GM18517 (cell line): ENCODE measurements around the gene USP2.

Experiments
- ATAC-seq: cut with Tn5 transposase; IDR thresholded peaks from one replicate; pipeline ENCODE4 v1.9.1; 2021; ENCODE audit warnings: mild to moderate bottlenecking, moderate library complexity; ENCODE audit not compliant: unreplicated experiment

USP2 gene

DNA sequence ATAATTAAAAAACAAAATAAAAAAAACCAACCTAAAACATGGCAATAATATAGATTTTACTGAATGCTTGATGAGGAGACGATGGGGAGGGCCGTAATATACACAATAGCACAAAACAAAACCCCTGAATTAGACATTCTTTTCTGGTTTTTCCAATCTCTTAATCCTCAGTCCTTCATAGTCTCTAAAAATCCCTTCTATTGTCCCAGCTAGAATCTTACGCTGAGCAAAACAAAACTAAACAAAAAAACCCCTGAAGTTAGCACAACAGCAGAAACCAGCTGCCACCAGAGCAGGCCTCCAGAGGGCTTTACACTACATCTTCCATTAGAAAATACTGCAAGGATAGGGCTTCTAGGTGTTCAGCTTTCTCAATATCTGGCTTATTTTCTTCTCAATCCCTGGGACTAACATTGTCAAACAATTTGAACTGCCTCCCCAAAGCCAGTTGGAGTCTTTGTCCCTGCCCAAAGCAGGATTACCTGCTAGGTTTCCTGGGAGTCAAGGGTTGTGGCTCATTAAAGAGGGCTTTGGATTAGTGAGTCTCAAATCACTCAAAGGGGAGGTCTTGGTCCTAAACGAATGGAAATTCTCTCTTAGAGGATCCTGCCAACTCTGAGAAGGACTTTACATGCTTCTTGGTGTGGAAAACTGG lies 49.3 kb downstream of the USP2 start:
- no peak for ATAC-seq

DNA sequence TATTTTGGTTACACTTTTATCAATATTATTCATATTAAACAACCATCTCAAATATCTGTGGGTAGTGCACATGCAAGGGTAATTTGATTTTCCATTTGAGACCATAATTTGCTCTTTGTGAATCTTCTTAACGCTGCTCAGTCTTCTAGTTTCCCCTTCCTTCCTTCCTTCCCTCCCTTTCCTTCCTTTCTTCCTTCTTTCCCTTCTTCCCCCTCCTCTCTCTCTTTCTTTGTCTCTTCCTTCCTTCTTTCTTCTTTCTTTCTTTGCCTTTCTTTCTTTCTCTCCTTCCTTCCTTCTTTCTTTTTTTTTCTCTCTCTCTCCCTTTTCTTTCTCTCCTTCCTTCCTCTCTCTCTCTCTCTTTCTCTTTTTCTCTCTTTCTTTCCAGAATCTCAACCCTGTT lies 51.3 kb downstream of the USP2 start:
- ATAC-seq, result no peak

DNA sequence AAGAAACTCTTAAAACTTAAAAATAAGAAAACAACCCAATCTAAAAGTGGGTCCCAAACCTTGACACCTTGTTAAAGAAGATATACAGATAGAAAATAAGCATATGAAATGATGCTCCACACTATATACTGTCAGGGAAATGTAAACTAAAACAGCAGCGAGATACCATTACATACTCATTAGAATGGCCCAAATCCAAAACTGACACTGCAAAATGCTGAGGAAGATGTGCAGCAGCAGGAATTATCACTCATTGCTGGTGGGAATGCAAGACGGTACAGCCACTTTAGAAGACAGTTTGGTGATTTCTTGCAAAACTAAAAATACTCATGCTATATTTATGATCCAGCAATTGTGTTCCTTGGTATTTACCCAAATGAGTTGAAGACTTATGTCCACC lies 52.2 kb downstream of the USP2 start:
- no peak for ATAC-seq

DNA sequence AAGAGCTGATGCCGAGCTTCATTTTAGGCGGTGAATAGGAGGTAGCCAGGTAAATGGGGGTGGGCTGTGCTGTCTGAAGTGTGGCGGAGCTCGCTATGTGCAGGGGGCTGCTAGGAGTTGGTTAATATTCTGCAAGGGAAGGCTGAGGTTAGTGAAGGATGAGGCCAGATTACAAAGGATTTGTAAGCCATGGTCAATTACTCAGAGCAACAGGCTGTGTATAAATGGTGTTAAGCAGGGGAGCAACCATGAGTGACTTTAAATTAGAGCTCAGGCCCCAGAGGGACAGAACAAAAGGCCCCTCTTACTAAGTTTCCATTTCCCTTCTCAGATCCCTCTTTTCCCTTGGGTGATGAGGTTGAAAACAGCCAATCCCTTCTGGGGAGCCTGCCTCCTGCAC lies 57.3 kb downstream of the USP2 start:
- no peak for ATAC-seq

DNA sequence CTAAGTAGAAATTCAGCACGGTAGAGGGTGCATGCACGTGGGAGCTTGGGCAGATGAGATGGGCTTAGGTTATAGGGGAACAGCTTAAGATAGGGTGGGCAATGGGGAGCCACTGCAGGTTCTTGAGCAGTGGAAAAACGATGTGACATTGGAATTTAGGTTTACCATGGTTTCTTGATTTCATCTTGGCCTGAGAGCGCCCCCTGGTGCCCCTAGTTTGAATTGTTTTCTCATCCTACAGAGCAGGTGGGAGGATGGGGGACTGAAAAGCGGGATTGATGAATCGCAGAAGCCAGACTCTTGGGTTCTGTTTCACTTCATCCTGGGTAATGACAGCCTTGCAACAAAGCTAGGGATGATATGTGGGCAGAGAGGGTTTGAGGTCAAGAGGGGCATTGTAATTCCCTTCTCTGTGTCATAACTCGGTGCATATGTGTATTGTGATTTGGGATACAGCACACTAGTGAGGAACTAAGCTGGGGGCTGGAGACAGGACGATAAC lies 57.9 kb downstream of the USP2 start:
- ATAC-seq, result no peak

DNA sequence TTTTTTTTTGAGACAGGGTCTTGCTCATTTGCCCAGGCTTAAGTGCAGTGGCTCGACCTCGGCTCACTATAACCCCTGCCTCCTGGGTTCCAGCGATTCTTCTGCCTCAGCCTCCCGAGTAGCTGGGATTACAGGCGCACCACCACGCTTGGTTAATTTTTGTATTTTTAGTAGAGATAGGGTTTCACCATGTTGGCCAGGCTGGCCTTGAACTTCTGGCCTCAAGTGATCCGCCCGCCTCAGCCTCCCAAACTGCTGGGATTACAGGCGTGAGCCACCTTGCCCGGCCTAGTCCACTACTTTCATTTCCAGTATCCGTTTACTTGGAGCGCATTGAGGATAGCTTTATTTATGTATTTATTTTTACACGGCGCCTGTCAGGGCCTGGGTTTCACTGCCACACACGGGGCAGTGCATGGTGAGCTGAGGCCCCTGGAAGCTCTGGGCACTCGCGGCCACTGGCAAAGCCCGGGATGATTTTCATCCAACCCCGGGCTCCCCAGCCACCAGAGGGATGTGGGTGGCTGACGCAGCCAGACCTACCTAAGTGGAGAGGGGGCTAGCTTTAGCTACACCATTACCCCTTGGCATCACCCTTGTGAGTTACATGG lies 58.5 kb downstream of the USP2 start:
- ATAC-seq, result no peak

DNA sequence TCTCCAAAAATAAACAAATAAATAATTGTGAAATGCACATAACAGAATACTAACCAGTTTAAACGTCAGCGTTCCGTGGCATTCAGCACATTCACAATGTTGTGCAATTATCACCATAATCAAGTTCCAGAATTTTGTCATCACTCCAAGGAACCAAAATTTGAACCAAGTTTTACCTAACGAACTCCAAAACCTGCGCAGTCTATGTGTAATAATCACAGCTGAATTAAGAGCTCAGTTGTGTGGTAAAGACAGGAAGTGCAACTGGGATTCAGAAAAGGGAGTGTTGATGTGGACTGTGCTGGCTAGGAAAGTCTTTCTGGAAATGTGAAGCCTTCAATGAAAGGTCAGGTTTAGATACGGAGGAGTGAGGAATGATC lies 59.1 kb downstream of the USP2 start:
- no peak for ATAC-seq

DNA sequence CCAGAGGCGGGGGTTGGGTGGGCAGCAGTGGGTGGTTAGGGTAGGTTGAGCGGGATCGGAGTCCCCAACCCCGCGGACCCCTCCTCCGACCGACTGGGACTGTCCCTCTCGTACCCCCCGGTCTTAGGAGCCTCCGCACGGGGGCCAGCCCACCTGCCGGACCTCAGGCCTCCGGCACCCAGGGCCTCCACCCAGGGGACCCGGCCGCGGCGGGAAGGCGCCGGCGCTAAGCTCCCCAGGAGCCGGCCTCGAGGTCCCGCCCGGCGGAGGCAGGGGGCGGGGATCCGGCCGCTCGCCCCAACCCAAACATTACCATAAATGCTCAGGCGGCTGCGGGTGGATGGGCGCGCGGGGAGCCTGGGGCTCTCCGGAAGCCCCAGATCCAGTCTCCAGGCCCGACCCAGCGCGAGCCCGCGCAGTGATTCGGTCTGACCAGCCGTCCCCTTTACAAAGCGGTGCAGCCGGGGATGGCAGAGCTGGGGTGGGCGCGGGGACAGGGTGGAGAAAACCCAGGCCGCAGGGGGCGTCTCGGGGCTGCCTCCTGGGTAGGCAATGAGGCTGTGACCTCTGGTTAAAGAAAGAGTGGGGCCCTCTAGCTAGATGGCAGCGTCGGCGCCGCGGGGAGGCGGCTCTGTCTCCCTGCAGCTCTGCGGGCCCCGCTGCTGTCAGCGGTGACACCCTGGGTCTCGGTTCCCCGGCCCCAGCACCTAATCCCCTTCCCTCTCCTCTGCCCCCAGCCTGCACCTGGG lies 60.5 kb downstream of the USP2 start:
- ATAC-seq, result no peak

DNA sequence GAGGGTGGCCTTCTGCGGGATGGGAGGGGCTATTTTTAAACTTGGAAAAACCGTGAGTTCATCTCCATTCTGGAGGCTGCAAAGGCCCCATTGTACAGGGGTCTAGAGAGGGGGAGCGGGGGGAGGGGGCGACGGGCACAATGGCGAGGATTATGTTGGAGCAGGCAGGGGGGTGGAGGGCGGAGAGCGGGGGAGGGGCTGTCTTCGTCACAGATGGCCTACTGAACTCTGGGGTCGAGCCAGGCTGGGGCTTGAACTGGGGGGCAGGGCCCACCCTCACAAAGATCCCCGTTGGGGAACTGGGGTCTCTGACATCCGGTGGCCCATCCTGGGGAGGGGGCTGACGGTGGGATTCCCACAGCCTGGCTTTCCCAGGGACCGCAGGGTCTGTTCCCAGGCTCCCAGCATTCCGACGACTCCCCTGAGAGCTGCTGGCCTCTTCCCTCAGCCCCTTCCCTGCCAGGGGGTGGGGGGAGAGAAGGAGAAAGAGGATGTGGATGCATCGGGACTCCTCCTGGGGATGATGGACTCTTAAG lies 61.2 kb downstream of the USP2 start:
- ATAC-seq, result no peak

DNA sequence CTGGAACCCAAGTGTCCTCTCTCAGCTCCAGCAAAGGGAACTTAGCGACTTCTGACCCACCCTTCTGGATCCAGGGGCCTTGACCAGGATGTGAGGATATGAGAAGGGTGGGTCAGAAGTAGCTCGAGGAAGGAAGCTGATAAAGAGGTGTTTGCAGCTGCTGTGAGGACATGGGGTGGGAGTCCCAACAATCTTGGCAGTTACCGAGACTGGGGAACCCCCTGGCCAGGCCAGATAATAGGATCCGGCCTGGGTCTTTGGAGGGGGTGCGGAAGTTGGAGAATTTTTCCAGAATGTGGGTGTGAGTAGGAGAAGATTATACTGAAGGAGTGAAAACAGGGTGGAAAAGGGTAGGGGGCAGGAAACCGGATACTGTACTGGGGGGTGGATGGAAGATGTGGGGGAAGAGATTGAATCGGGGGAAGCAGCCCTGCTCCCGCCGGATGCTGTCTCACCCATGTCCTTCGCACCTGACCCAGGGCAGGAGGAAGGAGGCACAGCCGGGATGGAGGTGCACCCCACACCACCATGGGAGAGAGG lies 61.7 kb downstream of the USP2 start:
- no peak for ATAC-seq

DNA sequence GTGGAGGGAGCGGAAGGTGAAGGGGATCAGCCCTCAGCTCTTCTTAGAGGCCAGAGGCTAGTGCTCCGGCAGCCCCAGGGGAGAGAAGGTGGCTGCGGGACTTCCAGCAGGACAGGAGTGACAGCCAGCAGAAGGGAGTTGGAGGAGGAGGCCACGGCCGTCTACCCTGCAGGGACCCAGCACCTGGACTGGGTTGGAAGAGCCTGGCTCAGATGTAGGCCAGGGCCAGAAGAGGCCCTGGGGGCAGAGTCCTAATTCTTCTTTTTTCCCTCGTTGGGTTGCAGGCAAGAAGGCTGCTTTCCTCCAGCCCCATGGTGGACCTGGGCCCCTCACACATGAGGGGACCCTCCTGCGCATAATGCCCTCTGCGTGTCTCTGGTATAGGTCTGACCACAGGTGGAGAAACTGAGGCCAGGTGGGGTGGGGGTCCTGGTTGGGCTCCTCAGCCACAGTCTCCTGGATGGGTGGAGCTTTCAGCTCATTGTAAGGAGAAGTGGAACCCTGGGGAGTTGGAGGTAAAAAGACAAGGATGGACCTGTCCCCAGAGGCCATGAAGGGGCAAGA lies 62.3 kb downstream of the USP2 start:
- no peak for ATAC-seq

DNA sequence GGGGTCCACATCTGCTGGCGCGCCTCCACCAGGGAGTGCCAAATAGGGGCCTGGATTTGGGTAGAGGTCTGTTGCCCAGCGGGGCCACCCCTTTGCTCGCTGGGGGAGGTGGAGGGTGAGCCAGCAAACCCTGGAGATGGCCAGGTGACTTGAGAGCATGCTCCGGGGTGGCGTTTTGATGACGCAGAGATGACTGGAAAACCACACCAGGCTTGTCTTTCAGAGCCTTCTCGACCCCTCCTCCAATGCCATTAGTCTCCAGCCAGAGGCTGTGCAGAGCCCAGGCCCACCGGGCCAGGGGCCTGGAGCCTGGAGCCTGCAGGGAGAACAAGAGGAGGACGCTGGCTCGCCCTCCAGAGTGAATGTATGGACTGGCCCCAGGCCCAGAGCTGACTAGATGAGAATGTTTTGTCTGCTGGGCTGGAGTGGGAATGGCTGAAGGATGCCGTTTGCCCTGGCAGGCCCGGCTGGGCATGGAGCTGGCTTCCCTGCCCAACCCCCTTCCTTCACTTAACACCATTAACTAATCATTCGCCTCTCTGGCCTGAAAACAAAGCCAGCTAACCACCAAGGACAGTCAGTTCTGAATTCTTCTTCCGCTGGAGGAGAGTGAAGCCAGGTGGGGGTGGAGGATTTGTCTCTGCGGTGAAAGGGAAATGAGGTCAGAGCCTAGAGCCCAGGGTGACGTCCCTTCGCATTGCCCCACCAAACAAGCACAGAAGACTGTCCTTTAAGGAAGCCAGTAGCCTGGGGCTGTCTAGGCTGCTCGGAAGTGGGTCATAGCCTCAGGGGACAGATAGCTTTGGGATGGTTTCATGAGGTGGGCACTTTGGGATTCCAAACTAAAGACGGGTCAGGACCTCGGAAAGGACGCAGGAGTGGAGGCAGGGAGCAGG lies 63.0 kb downstream of the USP2 start:
- no peak for ATAC-seq

DNA sequence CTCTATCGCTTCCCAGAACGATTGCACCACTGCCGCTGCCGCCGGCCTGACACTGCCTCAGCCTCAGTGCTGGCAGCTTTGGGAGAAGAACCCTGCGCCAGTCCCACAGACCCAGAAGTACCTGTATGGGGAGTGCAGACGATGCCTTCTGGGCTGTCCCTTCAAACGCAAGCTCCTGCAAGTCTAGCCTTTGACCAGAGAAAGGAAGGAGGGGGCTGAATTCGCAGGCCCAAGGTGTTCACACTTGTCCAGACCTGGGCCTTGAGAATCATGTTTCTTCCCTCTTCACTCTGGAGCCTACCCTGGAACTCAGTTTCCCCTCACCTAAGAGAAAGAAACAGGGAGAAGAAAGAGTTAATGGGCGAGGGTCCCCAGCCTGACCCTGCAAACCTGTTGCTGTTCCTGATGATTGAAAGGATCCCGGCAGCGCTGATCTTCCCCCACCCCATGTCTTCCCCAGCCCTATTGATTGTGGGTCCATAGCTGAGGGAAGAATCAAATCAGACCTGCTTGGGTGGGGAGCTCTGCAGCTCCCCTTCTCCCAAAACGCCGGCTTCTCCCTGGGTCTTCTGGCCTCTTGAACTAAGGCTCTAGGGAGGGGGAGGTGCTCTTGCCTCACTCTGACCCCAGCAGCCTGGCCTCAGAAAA lies 63.8 kb downstream of the USP2 start:
- no peak for ATAC-seq

DNA sequence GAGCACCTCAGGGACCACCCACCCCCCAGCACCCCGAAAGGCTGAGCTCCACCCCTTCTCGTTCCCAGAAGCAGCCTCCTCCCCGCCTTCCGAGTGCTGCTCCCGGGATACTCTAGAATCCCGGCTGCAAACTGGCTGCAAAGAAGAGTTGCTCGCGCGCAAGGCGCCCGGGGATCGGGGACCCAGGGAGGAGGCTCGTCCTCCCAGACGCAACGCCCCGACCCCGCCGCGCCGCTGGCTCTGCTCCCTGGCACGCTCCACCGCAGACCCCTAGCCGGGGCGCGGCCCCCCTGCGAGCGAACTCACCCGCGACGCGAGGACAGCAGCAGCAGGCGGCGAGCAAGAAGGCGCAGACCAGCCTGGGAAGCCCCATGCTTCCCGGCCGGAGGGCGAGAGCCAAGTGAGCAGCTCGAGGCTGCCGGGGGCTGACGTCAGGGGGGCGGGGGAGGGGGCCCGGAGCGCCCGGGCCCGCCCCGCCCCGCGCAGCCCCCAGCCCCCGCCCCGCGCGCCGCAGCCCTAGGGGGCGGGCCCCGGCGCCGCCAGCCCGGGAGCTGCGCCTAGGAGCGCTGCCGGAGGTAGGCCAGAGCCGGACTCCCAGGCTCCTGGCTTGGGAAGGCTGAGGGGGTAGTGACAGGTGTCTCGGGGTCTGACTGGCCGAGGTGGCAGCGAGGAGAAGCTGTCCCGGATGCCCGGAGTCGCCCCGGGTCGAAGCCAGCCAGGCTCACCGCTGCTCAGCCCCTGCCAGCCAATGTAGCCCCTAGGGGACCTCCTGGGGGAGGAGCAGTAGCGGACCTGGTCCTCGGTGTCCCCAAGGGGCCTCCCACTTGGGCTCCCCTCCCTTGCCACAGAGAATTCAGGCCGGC lies 64.5 kb downstream of the USP2 start, which contains the start of gene MCAM:
MCAM (minus strand) TSS at position 402 of the 863 bp plus-strand sequence; CDS start at position 373, 29 bp downstream.
- ATAC-seq, result no peak

DNA sequence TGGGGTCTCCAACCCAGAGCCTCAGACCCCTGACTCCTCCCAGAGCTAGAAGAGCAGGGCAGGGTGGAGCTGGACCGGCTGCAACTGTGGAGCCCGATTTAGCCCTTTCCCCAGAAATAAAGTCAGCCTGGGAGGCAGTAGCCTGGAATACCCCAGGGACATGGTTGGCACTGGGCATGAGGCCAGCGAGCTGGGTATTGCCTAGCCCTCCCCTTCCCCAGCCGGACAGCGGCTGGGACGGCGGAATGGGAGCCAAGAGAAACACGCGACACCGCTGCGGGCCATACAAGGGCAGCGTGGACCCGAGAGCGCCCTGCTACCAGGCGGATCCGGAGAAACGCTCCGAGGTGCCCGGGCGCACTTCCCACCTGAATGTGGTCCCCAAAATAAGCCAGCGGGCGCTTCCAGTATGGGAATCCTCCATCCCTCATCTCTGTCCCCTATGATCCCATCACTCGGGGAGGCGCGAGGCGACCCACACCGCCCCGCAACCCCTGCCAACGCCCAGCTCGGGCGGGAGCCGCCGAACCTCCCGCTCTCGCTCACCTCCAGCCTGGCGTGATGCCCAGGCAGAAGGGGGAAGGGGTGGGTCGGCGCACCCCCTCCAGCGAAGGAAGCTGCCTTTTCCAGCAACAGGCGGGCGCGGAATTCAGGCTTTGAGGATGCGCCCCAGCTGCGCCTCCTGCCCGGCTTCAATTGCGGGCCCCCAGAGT lies 65.3 kb downstream of the USP2 start:
- no peak for ATAC-seq

DNA sequence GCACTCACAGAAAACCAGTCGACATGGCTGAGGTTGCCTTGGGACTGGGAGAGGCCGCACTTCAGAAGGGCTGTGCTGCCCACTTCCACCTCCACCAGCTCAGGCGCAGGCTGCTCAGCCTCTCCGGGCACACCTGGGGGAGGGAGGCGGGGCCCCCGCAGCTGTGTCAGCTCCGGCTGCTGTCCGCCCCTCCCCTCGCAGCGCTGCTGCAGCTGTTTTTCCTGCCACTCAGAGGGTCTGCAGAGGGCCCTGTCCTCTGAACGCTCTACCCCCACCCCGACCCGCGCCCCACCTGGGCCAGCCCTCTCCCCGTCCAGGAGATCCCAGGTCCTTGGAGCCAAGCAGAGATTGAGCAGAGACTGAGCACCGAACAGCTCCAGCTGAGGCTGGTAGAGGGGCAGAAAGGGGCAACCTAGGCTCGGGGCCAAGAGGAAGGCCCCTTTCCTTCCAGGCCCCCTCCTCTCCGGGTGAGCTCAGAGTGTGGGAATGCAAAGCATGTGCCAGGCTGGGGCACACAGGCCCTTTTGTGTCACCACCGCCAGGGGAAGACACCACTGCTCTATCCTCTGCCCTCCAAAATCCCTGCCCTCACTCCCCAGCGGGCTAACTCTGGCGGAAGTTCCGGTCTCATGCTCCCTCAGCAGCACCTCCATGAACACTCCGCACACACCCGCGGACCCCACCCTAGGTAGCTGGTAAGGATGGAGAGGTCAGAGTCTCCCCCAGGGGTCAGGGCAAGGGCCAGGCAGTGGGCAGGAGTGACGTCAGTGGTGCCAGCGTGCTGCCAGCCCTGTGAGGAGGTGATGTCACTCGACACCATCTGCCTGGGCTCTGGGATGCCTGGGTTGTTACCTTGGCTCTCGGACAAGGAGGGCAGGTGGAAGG lies 66.1 kb downstream of the USP2 start:
- no peak for ATAC-seq

DNA sequence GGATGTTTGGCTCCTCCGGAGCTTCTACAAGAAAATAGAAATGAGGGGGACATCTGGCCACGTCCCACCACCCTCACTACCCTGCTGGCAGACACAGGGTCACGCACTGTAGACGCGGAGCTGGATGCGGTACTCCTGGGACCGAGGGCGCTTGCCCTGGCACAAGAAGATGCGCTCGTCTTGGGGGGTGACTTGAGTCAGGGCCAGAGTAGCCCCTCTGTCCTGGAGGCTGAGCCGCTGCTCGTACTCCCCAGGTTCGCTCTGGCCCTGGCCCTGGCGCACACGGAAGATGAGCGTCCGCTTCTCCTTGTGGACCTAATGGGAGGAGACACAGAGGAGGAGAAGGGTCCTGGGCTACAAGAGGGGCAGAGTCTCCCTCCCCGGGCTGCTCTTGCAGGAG lies 66.8 kb downstream of the USP2 start:
- no peak for ATAC-seq
